ENCODE measurements around the gene ANKRD52.
"Not testable (repeated sequence)": the region's sequence is repeated elsewhere in the genome, so short reads cannot be mapped to it uniquely, and the experiment has no call there.

The ANKRD52 gene

DNA sequence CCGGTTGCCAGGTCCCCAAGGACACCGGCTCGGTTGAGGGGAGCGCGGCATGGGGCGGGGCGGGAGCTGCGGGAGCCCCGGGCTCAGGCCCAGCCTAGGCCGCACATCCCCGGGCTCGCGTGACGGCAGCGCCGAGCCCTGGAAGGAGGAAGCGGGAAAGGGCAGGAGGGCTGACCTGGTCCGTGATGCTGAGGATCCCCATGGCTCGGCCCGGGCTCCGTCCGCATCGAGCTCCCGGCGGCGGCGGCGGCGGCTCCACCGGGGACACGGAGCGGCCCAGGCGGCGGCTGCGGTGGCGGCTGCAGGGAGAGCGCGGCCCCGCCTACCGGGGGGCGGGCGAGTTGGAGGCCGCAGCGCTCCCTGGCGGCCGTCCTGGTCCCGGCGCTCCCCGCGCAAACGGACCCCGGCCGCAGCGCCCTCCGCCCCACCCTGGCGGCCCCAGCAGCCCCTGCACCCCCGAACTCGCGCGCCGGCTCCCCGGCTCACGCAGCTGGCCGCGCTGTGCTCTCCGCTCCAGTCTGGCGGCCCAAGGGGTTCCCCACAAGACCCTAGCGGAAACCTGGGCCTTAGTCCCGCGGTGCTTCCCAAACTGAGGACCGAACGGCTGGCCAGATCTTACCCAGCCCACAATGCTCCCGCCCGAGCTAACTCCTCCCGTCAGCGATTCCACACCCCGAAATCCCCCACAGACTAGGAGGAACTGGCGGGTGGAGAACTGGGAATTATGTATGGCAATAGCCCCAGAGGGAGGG, at the start of gene ANKRD52:
ANKRD52 (minus strand) TSS at position 317 of the 752 bp plus-strand sequence; CDS start at position 202, 115 bp downstream.
- DNase-seq = peak; percentile 53 to 96 (median 70)
- intact Hi-C loops (cut with DNase I) = loop anchor here (2.0 to 5.0 kb wide), 3 partner anchors 36 to 139 kb away; partner anchors contain the start of genes NABP2, RNF41 and ZC3H10

DNA sequence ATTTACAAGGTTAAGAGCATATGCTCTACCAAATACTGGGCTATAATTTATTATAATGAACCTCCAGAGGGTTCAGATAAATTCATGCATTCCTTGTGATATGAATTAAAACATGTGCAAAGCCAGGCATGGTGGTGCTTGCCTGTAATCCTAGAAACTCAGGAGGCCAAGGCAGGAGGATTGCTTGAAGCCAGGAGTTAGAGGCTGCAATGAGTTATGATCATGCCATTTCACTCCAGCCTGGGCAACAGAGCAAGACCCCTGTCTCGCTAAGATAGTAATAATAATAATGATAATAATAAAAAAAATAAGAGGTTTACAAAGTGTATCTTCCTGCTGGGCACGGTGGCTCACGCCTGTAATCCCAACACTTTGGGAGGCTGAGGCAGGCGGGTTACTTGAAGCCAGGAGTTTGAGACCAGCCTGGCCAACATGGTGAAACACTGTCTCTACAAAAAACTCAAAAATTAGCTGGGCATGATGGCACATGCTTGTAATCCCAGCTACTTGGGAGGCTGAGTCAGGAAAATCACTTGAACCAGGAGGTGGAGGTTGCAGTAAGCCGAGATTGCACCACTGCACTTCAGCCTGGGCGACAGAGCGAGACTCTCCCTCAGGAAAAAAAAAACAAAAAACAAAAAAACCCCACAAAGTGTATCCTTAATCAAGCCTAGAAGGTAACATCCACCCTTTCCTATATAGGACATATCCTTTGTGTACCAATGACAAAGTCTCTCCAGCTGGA, 49.2 kb upstream of the ANKRD52 start:
- intact Hi-C loops (cut with DNase I) = no loop called here
- no peak for DNase-seq

DNA sequence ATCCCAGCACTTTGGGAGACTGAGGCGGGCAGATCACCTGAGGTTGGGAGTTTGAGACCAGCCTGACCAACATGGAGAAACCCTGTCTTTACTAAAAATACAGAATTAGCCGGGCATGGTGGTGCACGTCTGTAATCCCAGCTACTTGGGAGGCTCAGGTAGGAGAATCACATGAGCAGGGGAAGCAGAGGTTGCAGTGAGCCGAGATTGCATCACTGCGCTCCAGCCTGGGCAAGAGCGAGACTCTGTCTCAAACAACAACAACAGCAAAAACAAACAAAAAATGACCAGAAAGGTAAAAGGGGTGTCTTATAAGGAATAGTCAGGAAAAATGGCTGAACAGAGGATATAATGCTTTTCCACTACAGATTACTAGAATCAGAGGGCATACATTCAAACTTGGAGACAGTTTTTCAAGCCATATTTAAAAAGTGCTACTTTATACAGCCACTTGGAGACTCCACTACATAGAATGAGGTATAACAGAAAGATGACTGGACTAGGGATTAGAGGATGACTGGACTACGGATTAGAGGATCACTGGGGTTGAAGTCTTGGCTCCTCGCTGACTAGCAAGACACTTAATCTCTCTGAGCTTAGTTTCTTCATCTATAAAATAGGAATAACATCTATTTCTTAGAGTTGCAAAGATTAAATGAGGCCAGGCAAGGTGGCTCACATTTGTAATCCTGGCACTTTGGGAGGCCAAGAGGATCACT, 46.8 kb upstream of the ANKRD52 start:
- intact Hi-C loops (cut with DNase I) = no loop called here
- DNase-seq = no peak

DNA sequence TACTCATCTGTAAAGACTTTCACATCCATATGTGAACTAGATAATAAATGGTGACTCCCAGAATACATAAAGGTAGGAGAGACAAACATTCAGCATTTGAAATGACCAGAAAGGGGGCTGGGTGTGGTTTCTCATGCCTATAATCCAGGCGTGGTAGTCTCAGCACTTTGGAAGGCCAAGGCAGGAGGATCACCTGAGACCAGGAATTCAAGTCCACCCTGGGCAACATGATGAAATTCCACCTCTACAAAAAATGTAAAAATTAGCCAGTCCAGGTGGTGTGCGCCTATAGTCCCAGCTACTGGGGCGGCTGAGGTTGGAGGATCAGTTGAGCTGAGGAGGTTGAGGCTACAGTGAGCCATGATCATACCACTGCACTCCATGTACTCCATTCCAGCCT, 46.1 kb upstream of the ANKRD52 start:
- intact Hi-C loops (cut with DNase I) = no loop called here
- no peak for DNase-seq

DNA sequence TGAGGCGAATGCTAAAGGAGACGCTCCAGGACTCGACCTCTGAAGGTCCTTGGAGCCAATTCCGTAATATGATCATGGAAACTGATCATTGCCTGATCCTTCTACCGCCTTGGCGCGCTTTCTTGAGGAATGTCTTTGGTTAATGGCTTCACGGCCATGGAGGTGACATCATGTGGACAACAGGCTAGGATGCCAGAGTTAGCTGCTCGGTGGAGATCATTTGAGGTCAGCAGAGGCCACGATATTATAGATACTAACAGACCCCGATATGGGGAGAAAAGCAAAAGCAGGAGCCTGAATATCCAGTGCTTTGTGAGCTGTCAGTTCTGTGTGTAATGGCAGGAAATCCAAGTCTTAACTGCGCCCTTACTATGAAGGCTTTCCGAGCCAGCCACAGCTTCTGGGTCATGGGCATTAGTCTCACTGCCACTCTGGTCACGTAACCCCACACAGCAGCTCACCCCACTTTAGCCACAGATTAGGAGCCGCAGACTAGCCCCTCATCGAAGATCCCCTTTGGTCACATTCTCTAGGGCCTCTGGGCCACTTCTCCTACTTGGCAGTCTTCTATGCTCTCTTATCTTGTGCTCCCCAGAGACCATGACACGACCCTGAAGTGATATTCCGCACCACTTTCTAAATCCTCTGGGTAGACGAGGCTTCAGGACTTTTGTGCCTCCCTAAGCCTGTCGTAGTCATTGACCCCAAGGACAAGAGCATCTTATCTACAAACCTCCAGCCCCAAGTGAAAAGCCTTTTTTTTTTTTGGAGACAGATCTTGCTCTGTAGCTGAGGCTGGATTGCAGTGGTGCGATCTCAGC, 42.7 kb upstream of the ANKRD52 start:
- DNase-seq = no peak
- intact Hi-C loops (cut with DNase I) = no loop called here

DNA sequence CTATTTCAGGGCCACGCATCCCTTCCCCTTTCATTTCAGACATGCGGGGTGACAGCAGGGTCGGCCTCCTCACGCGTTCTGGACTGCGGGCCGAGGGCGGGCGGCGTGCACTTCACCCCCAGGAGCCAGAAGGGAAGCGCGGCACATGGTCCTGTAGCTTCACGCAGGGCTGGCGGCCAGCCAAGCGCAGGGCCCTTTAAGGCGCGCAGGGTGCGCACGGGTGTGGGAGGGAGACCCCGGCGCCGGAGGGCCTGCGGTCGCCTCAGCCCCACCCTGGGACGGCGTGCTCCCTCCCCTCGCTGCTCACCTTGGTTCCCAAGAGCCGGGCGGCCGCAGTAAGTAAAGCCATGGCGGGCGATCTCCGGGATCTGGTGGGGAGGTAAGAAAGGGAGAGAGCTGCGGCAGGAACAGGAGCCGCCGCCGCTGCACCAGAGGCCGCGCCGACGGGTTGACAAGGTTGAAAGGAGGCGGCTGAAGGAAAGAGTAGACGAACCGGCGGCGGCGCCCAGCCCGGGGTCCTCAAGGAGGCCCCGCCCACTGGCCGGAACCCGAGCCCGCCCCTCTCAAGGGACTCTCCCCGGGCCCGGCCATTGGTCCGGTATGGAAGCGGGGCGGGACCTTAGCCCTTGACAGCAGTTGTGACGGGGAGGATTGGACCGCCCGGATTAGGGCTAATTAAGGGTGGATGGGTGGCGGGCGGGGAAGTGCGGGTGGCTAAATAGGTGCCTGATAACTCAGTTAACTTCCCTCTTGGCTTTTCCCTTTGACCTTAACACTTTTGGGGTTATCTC, 41.9 kb upstream of the ANKRD52 start, which contains the start of gene CS:
CS (minus strand) TSS at position 478 of the 791 bp plus-strand sequence; CDS start at position 349, 129 bp downstream.
- peak; percentile 97 to 100 (median 99) for DNase-seq
- intact Hi-C loops (cut with DNase I) = no loop called here

DNA sequence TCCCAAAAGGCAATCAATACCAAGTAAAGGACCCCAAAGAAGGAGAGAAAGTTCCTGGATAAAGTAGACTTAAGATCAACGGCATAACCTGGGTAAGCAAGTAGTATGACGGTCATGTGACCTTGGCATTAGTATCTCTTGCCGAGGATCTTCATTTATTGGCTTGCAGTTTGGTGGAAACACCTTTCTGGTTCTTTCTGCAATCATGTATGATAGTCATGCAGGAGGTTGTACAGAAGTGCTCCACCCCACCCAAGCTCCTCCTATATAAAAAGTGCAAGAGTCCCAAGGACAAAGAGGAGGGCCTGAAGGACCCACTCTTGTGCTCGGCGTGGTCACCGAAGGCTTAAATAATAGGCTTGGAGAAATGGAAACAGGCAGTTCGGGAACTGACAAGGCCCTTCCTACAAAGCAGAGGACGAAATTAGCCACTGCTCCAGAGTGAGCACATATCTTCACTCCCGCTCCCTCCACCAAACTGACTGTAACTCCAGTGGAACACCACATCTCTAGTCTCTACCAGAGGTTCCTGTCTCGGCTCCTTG, 41.2 kb upstream of the ANKRD52 start:
- peak in 1 of 10 donors; percentile 79 for DNase-seq
- intact Hi-C loops (cut with DNase I) = no loop called here

DNA sequence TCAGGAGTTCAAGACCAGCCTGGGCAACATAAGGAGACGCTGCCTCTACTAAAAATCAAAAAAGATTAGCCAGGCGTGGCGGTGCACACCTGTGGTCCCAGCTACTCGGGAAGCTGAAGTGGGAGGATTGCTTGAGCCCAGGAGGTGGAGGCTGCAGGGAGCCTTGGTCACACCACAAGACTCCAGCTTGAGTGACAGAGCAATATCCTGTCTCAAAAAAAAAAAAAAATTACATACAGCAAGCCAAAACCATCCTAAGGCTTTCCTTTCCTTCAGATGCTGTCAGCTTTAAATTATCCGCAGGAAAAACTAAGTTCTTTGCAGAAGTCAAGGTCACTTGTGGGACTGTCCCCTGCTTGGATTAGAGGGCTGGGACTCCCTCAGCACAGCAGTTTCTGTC, 40.6 kb upstream of the ANKRD52 start:
- no peak for DNase-seq
- intact Hi-C loops (cut with DNase I) = no loop called here

DNA sequence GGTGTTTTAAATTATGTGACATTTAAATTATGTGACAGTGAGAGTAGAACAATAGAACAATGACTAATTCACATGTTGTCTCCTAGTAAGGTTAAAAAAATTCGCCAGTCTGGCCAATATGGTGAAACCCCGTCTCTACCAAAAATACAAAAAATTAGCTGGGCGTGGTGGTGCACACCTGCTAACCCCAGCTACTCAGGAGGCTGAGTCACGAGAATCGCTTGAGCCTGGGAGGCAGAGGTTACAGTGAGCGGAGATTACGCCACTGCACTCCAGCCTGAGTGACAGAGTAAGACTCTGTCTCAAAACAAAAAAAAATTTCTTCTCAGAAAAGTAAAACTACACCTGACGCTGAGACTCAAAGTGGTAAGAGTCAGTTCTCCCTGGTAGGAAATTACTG, 39.2 kb upstream of the ANKRD52 start:
- no peak for DNase-seq
- intact Hi-C loops (cut with DNase I) = no loop called here

DNA sequence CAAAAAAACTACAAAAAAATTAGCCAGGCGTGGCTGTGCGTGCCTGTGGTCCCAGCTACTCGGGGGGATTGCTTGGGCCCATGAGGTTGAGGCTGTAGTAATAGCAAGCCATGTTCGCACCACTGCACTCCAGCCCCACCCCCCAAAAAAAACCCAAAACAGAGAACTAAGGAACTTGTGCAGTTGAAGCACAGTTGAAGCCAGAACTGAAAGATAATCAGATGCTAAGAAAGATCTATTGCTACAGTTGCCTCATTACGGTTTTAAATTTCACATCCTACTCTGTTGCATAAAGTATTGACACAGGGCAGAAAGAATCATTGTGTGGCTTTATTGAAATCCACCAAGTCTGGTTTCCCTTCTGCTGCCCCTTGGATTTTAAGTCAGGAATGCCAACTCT, 38.1 kb upstream of the ANKRD52 start:
- DNase-seq = no peak
- intact Hi-C loops (cut with DNase I) = no loop called here

DNA sequence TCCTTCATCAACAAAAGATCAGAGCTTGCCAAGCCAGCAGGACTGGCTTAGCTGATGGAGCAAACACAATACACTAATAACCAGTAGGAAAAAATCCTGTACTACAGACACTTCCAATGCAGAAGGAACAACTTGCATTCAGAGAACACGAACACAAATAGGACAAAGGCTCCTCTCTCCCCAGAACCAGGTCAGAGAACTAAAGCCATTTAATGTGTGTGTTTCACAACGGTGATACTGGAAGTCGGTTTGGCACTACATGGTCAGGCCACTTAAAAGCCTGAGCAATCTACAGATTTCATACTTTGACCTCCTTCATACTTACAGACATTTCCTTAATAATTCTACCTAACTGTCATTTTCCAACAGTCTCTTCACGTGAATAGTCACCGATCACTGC, 35.6 kb upstream of the ANKRD52 start:
- intact Hi-C loops (cut with DNase I) = no loop called here
- no peak for DNase-seq

DNA sequence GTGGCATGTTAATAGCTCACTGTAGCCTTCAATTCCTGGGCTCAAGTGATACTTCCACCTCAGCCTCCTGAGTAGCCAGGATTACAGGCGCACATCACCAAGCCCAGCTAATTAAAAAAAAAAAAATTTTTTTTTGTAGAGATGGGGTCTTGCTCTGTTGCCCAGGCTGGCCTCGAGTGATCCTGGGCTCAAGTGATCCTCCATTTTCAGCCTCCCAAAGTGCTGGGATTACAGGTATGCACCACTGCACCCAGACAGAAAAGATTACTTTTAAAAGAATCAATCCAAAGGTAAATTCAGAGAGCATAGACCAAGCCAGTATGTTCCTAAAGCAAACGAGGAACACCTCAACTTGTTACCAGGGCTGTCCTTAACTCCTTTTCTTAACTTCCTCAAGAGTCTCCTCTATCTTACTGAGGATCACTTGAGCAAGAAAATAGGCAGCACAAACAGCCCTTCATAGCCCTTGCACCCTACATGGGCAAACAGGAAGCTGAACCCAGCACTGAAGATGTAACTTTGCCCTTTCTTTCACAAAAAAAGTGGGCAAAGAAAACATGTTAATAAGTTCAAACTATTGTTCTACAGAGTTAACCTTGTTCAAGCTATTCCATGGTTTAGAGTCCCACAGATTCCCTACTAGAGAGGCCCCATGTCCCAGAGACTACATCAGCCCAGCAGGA, 30.7 kb upstream of the ANKRD52 start:
- no peak for DNase-seq
- intact Hi-C loops (cut with DNase I) = no loop called here

DNA sequence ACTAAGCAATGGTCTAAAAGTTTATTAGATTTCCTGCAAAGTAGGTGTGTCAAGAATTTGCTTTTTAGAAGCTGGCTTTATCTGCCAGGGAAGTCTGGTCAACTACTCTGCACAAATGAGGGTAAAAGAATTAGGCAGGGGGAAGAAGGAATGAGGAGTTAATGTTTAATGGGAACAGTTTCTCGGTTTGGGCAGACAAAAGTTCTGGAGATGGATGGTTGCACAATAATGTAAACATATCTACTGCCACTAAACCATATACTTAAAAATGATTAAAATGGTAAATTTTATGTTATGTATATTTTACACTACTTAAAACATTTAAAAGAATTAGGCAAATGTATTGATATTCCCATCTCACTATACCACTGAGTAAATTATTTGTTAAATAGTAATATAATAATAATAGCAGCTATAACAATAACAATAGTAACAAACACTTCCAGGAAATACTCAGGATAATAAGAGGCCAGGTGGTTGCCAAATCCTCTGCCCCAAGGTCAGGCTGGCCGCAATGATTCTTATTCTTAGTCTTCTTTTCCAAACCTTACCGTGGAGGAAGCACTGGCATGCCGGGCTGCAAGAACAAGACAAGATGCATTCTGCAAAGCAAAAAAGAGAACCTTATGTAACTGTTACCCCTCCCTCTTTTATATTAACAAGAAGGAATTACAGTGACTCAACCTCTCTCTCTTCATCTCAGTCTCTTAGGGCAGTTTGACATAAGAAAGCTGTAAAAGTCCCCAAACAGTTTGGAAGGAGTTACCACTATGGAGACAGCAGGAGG, 28.1 kb upstream of the ANKRD52 start:
- intact Hi-C loops (cut with DNase I) = no loop called here
- DNase-seq = no peak

DNA sequence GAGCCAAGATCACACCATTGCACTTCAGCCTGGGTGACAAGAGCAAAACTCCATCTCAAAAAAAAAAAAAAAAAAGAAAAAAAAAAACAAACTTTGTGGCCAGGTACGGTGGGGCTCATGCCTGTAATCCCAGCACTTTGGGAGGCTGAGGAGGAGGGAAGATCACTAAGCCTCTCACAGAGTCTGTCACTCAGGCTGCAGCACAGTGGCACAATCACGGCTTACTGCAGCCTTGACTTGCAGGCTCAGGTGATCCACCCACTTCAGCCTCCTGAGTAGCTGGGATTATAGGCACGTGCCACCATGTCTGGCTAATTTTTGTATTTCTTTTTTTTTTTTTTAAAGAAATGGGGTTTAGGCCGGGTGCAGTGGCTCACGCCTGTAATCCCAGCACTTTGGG, 26.1 kb upstream of the ANKRD52 start:
- DNase-seq; intact Hi-C loops (cut with DNase I): not testable (repeated sequence)

DNA sequence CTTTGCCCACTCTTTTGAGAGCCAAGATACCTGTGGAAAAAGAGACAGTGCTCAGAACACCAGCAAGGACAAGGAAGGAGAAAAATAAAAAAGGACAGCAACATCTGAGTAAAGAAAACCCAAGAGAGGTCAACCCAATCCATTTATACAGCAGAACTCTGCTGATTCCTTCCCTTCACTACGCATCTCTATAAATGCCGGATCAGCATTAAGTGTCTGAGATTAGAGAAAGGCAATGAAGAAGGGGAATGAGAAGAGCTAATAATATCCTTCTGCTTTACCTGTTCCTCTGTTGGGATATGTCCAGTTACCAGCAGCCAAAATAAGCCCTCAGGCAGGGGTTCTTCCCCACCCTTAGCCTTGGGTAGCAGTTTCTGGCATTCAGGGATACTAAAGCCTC, 24.4 kb upstream of the ANKRD52 start:
- intact Hi-C loops (cut with DNase I) = no loop called here
- DNase-seq = no peak

DNA sequence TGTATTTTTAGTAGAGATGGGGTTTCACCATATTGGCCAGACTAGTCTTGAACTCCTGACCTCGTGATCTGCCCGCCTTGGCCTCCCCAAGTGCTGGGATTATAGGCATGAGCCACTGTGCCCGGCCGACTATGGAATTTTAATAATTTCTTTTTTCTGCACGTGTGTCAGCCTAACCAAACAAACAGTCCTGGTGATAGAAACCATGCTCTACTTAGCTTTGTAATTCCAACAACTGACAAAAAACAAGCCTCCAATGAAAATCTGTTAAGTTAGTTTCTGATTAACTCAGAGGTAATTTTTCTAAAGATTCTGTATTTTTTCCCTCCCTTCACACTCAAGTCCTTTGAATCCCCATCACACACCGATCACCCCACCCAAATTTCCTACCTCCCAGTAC, 23.8 kb upstream of the ANKRD52 start:
- intact Hi-C loops (cut with DNase I) = no loop called here
- DNase-seq = no peak

DNA sequence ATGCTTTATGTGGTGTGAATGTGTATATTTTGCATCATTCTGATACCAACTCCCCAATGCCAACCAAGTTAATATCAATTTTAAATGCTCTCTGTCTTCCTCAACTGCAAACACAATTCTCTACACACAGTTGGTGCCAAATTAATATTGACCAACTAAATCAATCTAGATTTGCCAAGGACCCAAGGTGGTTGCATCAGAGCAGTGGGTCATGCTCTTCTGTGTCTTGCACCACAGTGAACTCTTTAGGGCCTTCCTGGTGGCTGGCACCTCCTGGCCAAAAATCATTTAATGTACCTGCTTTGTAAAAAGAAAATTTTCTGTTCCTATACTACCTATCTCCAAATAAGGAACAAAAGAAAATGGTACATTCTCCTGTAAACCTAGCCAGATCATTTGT, 22.7 kb upstream of the ANKRD52 start:
- no peak for DNase-seq
- intact Hi-C loops (cut with DNase I) = no loop called here

DNA sequence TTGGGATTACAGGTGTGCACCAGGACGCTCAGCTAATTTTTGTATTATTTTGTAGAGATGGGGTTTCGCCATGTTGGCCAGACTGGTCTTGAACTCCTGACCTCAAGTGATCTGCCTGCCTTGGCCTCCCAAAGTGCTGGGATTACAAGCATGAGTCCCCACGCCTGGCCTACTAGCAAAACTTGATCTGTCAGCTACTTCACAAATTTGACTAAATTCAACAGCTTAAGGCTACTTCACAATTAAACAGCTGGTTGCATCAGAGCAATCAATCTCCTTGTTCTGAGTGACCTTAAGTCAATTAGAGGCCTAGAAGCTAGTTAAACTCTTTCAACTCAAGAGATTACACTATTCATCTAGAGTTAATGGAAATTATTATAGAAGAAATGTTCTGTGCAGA, 20.7 kb upstream of the ANKRD52 start:
- no peak for DNase-seq
- intact Hi-C loops (cut with DNase I) = no loop called here

All from posterior cingulate gyrus (tissue), 11 donors.